HL-60 (cell line): ENCODE results near the gene C11orf54.

Source experiments
- POLR2AphosphoS5 ChIP-seq: IDR thresholded peaks from 2 replicates; pipeline ENCODE4 v1.6.1; 2012; ENCODE audit warnings: low read depth
- TF ChIP-seq, protein P1 (sequence below): IDR thresholded peaks from one replicate; pipeline ENCODE4 v1.5.1; 2011; ENCODE audit warnings: low read length, control low read depth, inconsistent platforms; ENCODE audit not compliant: insufficient read depth

GRCh38 chr11:93733474-93733873 is 8.0 kb upstream of the C11orf54 start:
- TF ChIP-seq, protein P1, sequence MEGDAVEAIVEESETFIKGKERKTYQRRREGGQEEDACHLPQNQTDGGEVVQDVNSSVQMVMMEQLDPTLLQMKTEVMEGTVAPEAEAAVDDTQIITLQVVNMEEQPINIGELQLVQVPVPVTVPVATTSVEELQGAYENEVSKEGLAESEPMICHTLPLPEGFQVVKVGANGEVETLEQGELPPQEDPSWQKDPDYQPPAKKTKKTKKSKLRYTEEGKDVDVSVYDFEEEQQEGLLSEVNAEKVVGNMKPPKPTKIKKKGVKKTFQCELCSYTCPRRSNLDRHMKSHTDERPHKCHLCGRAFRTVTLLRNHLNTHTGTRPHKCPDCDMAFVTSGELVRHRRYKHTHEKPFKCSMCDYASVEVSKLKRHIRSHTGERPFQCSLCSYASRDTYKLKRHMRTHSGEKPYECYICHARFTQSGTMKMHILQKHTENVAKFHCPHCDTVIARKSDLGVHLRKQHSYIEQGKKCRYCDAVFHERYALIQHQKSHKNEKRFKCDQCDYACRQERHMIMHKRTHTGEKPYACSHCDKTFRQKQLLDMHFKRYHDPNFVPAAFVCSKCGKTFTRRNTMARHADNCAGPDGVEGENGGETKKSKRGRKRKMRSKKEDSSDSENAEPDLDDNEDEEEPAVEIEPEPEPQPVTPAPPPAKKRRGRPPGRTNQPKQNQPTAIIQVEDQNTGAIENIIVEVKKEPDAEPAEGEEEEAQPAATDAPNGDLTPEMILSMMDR: no peak
- no peak for TF ChIP-seq POLR2AphosphoS5
